Natural killer cell (primary cell): ENCODE measurements around the gene CORO2B. TPM values are rescaled to one million over a fixed set of nuclear protein-coding genes. Genes with fewer than 3 reads are reported as not detected.
"Not testable (repeated sequence)": the region's sequence is repeated elsewhere in the genome, so short reads cannot be mapped to it uniquely, and the experiment has no call there.

Experiments
- ATAC-seq, 3 donors: fragments of 150-1000 bp in 2 of 3; fragments of 200-7000 bp in 1 of 3; cut with Tn5 transposase; 1 replicate in 1 of 3; 2 replicates in 2 of 3; pipeline ENCODE4 v1.10.0; 2021; ENCODE audit warnings: mild to moderate bottlenecking in 2 of 3, moderate library complexity in 2 of 3
- DNase-seq, 2 donors: peaks; one replicate each; pipeline versions ENCODE4 v3.0.0 to v3.0.0-alpha.2; 2013 to 2021; ENCODE audit warnings: mixed read lengths in 1 of 2
- H3K27ac ChIP-seq: one replicate; pipeline ENCODE4 v1.5.1; 2013; ENCODE audit warnings: mild to moderate bottlenecking, low read length
- H3K27me3 ChIP-seq: one replicate; pipeline ENCODE4 v1.6.1; 2013; ENCODE audit warnings: low read length; ENCODE audit not compliant: control insufficient read depth, insufficient read depth
- H3K36me3 ChIP-seq: one replicate; pipeline ENCODE4 v1.6.1; 2013; ENCODE audit warnings: low read length; ENCODE audit not compliant: control insufficient read depth, insufficient read depth
- H3K4me1 ChIP-seq: one replicate; pipeline ENCODE4 v1.6.1; 2013; ENCODE audit warnings: low read length; ENCODE audit not compliant: control insufficient read depth, insufficient read depth
- H3K4me3 ChIP-seq: one replicate; pipeline ENCODE4 v1.5.1; 2013; ENCODE audit warnings: low read length
- H3K9me3 ChIP-seq: one replicate; pipeline ENCODE4 v1.6.1; 2013; ENCODE audit warnings: low read length; ENCODE audit not compliant: control insufficient read depth, insufficient read depth
- H3K27ac Mint-ChIP-seq, 2 donors: one replicate each; pipeline ENCODE4 v1.8.0; 2022; ENCODE audit warnings: mild to moderate bottlenecking in 2 of 2, mixed read lengths in 2 of 2, moderate library complexity in 1 of 2
- H3K27me3 Mint-ChIP-seq, 2 donors: one replicate each; pipeline ENCODE4 v1.8.0; 2022; ENCODE audit warnings: low read depth in 2 of 2, mixed read lengths in 2 of 2
- H3K36me3 Mint-ChIP-seq: one replicate; pipeline ENCODE4 v1.8.0; 2022; ENCODE audit warnings: mixed read lengths
- H3K4me1 Mint-ChIP-seq, 2 donors: one replicate each; pipeline ENCODE4 v1.8.0; 2022; ENCODE audit warnings: mixed read lengths in 2 of 2
- H3K4me3 Mint-ChIP-seq: one replicate; pipeline ENCODE4 v1.8.0; 2022; ENCODE audit warnings: mild to moderate bottlenecking, moderate library complexity, mixed read lengths
- H3K9me3 Mint-ChIP-seq, 2 donors: one replicate each; pipeline ENCODE4 v1.8.0; 2022; ENCODE audit warnings: mixed read lengths in 2 of 2
- WGBS: methylation state at CpG from one replicate; pipeline ENCODE4 v1.1.7; 2013; ENCODE audit warnings: missing lambda C conversion rate; ENCODE audit not compliant: insufficient coverage; 5-methylcytosine and 5-hydroxymethylcytosine counted together
- intact Hi-C: fragments of 100-400 bp; cut with micrococcal nuclease; formaldehyde crosslinking; loops from one replicate; pipeline ENCODE4 v1.14.2; 2022
- total RNA-seq, 4 donors: library from RNA; stranded (reverse); fragments of 120-200 nt in 1 of 4; gene quantifications; one replicate each; pipeline versions ENCODE4 v1.2.3 to v1.2.4, GENCODE V29; 2013 to 2022
- TF ChIP-seq, protein P1 (sequence below): fragments of 200-600 bp; IDR thresholded peaks from one replicate; pipeline ENCODE4 v1.8.0; 2022; ENCODE audit warnings: antibody characterized with exemption

CORO2B gene
- total RNA-seq, 3 donors from 2014 or later (not counting 1 experiment from before 2014, with no cell fraction given) = 0.13 TPM; not detected in 2

DNA sequence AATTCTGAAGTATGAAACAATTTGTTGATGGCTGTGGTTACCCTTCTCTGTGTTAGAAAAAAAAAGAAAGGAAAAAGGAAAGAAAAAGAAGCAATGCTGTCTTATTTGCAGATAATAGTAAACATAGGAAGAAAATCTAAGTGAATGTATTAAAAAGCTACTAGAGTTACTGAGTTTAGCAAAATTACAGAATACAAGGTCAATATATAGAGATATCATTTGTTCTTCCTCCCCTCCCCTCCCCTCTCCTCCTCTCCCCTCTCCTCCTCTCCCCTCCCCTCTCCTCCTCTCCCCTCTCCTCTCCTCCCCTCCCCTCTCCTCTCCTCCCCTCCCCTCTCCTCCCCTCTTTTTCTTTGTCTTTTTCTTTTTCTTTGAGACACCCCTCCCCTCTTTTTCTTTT is 172.8 kb downstream of the CORO2B start:
- no peak overlapping the region for H3K4me3 Mint-ChIP-seq

DNA sequence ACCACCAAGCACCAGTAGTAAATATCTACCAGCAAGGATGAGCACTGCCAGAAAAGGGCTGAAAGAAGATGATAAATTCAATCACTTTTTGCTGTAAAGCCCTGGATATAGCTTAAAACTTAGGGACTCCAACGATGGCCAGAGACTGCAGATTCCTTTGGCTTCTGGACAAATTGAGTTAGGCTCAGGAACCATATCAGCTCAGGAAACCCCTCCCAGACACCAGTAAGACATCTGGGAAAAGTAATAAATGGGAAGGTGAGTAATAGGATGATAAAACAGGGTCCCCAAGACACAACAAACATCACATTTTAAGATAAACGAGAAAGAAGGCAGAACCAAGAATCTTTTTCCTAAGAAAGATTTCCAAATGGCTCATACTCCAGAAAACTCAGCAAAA is 176.9 kb downstream of the CORO2B start:
- no peaks in the 10 kb centered on the region for H3K9me3 ChIP-seq
- no peak overlapping the region for H3K4me3 Mint-ChIP-seq
- intact Hi-C loops = no loop called here
- no peaks in the 10 kb centered on the region for H3K36me3 ChIP-seq
- H3K27ac Mint-ChIP-seq = no peak overlapping the region
- H3K4me1 ChIP-seq = peaks cover 6% of the 10 kb centered on the region
- DNase-seq = no peak
- no peak overlapping the region for H3K27ac ChIP-seq
- H3K36me3 Mint-ChIP-seq = no peaks in the 10 kb centered on the region
- TF ChIP-seq, protein P1, sequence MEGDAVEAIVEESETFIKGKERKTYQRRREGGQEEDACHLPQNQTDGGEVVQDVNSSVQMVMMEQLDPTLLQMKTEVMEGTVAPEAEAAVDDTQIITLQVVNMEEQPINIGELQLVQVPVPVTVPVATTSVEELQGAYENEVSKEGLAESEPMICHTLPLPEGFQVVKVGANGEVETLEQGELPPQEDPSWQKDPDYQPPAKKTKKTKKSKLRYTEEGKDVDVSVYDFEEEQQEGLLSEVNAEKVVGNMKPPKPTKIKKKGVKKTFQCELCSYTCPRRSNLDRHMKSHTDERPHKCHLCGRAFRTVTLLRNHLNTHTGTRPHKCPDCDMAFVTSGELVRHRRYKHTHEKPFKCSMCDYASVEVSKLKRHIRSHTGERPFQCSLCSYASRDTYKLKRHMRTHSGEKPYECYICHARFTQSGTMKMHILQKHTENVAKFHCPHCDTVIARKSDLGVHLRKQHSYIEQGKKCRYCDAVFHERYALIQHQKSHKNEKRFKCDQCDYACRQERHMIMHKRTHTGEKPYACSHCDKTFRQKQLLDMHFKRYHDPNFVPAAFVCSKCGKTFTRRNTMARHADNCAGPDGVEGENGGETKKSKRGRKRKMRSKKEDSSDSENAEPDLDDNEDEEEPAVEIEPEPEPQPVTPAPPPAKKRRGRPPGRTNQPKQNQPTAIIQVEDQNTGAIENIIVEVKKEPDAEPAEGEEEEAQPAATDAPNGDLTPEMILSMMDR = no peak
- no peaks in the 10 kb centered on the region for H3K27me3 ChIP-seq
- no peak overlapping the region for H3K4me3 ChIP-seq
- H3K27me3 Mint-ChIP-seq = peaks cover 8 to 9% of the 10 kb centered on the region in 2 donors
- H3K4me1 Mint-ChIP-seq = peaks cover 7% of the 10 kb centered on the region in 2 donors
- ATAC-seq = no peak
- H3K9me3 Mint-ChIP-seq = no peaks in the 10 kb centered on the region
- 100% methylated on average over 1 of the region's 2 CpGs for WGBS

More for the DNA sequence above, 172.8 kb downstream of the CORO2B start:
- Mint-ChIP-seq H3K36me3 (no peaks in the 10 kb centered on the region), H3K27ac (no peak overlapping the region), H3K4me1 (peaks cover 7% of the 10 kb centered on the region in 2 donors), H3K27me3 (no peaks in the 10 kb centered on the region), H3K9me3 (no peaks in the 10 kb centered on the region)
- no peaks in the 10 kb centered on the region for H3K9me3 ChIP-seq
- DNase-seq (no peak), ATAC-seq (no peak)
- intact Hi-C loops = no loop called here
- H3K27ac ChIP-seq = no peak overlapping the region
- H3K4me3 ChIP-seq = no peak overlapping the region
- H3K36me3 ChIP-seq = no peaks in the 10 kb centered on the region
- H3K4me1 ChIP-seq = peaks cover 6% of the 10 kb centered on the region
- TF ChIP-seq, protein P1 = no peak
- H3K27me3 ChIP-seq = no peaks in the 10 kb centered on the region

DNA sequence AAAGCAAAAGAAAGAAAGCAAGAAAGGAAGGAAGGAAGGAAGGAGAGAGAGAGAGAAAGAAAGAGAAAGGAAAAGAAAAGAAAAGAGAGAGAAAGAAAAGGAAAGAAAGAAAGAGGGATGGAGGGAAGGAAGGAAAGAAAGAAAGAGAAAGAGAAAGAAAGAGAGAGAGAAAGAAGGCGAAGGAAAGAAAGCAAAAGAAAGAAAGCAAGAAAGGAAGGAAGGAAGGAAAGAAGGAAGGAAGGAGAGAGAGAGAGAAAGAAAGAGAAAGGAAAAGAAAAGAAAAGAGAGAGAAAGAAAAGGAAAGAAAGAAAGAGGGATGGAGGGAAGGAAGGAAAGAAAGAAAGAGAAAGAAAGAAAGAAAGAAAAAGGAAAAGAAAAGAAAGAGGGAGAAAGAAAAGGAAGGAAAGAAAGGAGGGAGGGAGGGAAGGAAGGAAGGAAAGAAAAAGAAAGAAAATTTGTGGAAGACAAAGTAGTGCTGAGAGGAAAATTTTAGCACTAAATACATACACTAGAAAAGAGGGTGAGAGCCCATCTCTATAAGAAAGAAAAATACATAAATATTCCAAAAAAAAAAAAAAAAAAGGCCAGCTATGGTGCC is 181.3 kb downstream of the CORO2B start:
- TF ChIP-seq, protein P1 = peak; percentile 18
- H3K9me3 ChIP-seq, ATAC-seq, H3K9me3 Mint-ChIP-seq, intact Hi-C loops, H3K27me3 ChIP-seq, DNase-seq, H3K4me3 Mint-ChIP-seq, H3K27ac ChIP-seq, H3K27ac Mint-ChIP-seq, H3K4me3 ChIP-seq, H3K36me3 ChIP-seq, H3K4me1 ChIP-seq, H3K4me1 Mint-ChIP-seq, H3K36me3 Mint-ChIP-seq: not testable (repeated sequence)
- WGBS = 97% methylated on average over 1 of the region's 1 CpG
- H3K27me3 Mint-ChIP-seq = peaks cover 11 to 17% of the 10 kb centered on the region in 2 donors

DNA sequence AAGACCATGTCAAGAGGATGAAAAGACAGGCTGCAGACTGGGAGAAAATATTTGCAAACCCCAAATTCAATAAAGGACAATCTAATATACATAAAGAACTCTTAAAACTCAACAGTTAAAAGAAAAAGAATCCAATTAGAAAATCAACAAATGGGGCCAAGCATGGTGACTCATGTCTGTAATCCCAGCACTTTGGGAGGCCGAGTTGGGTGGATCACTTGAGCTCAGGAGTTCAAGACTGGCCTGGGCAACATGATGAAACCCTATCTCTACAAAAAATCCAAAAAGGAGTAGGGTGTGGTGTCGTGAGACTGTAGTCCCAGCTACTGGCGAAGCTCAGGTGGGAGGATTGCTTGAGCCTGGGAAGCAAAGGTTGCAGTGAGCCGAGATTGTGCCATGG is 184.3 kb downstream of the CORO2B start:
- no peak overlapping the region for H3K4me3 Mint-ChIP-seq
- Histone ChIP-seq H3K27me3 (no peaks in the 10 kb centered on the region), H3K27ac (no peak overlapping the region), H3K4me1 (no peaks in the 10 kb centered on the region), H3K4me3 (no peak overlapping the region), H3K36me3 (no peaks in the 10 kb centered on the region), H3K9me3 (no peaks in the 10 kb centered on the region)
- DNase-seq (no peak), ATAC-seq (no peak)
- H3K9me3 Mint-ChIP-seq = no peaks in the 10 kb centered on the region
- no peaks in the 10 kb centered on the region for H3K4me1 Mint-ChIP-seq
- no peak overlapping the region for H3K27ac Mint-ChIP-seq
- WGBS = 88% methylated on average over 4 of the region's 4 CpGs
- peaks cover 11 to 17% of the 10 kb centered on the region in 2 donors for H3K27me3 Mint-ChIP-seq
- TF ChIP-seq, protein P1 = no peak
- H3K36me3 Mint-ChIP-seq = no peaks in the 10 kb centered on the region
- intact Hi-C loops = no loop called here
